H9 (cell line): ENCODE data around the gene HIRIP3. TPM values are rescaled to one million over a fixed set of nuclear protein-coding genes. Genes with fewer than 3 reads are reported as not detected.
A peak's percentile ranks its signal among the peaks of the same experiment; 100 is the strongest.

Experiments
- DNase-seq: peaks from one replicate; pipeline ENCODE4 v3.0.0-alpha.2; 2017
- H2AFZ ChIP-seq: one replicate; pipeline ENCODE4 v1.6.1; 2013; ENCODE audit warnings: mild to moderate bottlenecking, low read length, control low read depth, moderate library complexity
- H2AK5ac ChIP-seq: 2 replicates; pipeline ENCODE4 v1.6.1; 2013; ENCODE audit warnings: low read length, control low read depth, mixed read lengths; ENCODE audit not compliant: insufficient read length
- H2BK120ac ChIP-seq: one replicate; pipeline ENCODE4 v1.6.1; 2013; ENCODE audit warnings: low read depth, mild to moderate bottlenecking, low read length, control low read depth, inconsistent platforms; ENCODE audit not compliant: poor library complexity, severe bottlenecking
- H2BK12ac ChIP-seq: 2 replicates; pipeline ENCODE4 v1.6.1; 2013; ENCODE audit warnings: low read length, control low read depth, mixed read lengths, low read depth; ENCODE audit not compliant: insufficient read length
- H2BK15ac ChIP-seq: 2 replicates; pipeline ENCODE4 v1.6.1; 2013; ENCODE audit warnings: low read depth, low read length, control low read depth
- H2BK20ac ChIP-seq: one replicate; pipeline ENCODE4 v1.6.1; 2013; ENCODE audit warnings: low read depth, mild to moderate bottlenecking, low read length, control low read depth, inconsistent platforms; ENCODE audit not compliant: poor library complexity, severe bottlenecking
- H2BK5ac ChIP-seq: 2 replicates; pipeline ENCODE4 v1.6.1; 2013; ENCODE audit warnings: low read length, control low read depth, mixed read lengths; ENCODE audit not compliant: insufficient read length
- H3K14ac ChIP-seq: 2 replicates; pipeline ENCODE4 v1.6.1; 2013; ENCODE audit warnings: low read length, control low read depth; ENCODE audit not compliant: insufficient read depth
- H3K18ac ChIP-seq: 2 replicates; pipeline ENCODE4 v1.6.1; 2013; ENCODE audit warnings: low read depth, mild to moderate bottlenecking, mixed read lengths, low read length, control low read depth; ENCODE audit not compliant: insufficient read length
- H3K23ac ChIP-seq: 2 replicates; pipeline ENCODE4 v1.6.1; 2013; ENCODE audit warnings: low read length, control low read depth, mixed read lengths, low read depth; ENCODE audit not compliant: insufficient read length
- H3K23me2 ChIP-seq: 2 replicates; pipeline ENCODE4 v1.6.1; 2013; ENCODE audit warnings: low read depth, mild to moderate bottlenecking, mixed read lengths, low read length, control low read depth; ENCODE audit not compliant: insufficient read length, poor library complexity, severe bottlenecking
- H3K27ac ChIP-seq: 2 replicates; pipeline ENCODE4 v1.5.1; 2013; ENCODE audit warnings: low read length, control low read depth, mixed read lengths, low read depth; ENCODE audit not compliant: insufficient read length
- H3K27me3 ChIP-seq: 2 replicates; pipeline ENCODE4 v1.6.1; 2013; ENCODE audit warnings: low read length, control low read depth, inconsistent platforms; ENCODE audit not compliant: insufficient read depth
- H3K4ac ChIP-seq: 2 replicates; pipeline ENCODE4 v1.6.1; 2013; ENCODE audit warnings: low read depth, mild to moderate bottlenecking, control low read depth, inconsistent platforms, low read length, moderate library complexity
- H3K4me1 ChIP-seq: 2 replicates; pipeline ENCODE4 v1.6.1; 2013; ENCODE audit warnings: low read length, control low read depth, inconsistent platforms; ENCODE audit not compliant: insufficient read depth
- H3K4me2 ChIP-seq: 2 replicates; pipeline ENCODE4 v1.6.1; 2013; ENCODE audit warnings: low read length, control low read depth, mixed read lengths; ENCODE audit not compliant: insufficient read length, insufficient read depth
- H3K56ac ChIP-seq: 2 replicates; pipeline ENCODE4 v1.6.1; 2013; ENCODE audit warnings: low read depth, mild to moderate bottlenecking, mixed read lengths, low read length, control low read depth; ENCODE audit not compliant: insufficient read length
- H3K79me1 ChIP-seq: 2 replicates; pipeline ENCODE4 v1.6.1; 2013; ENCODE audit warnings: low read depth, mild to moderate bottlenecking, moderate library complexity, low read length, control low read depth, inconsistent platforms; ENCODE audit not compliant: insufficient read depth, poor library complexity, severe bottlenecking
- H3K79me2 ChIP-seq: 2 replicates; pipeline ENCODE4 v1.6.1; 2013; ENCODE audit warnings: low read length, control low read depth, inconsistent platforms; ENCODE audit not compliant: insufficient read depth
- H3K9ac ChIP-seq: 2 replicates; pipeline ENCODE4 v1.6.1; 2013; ENCODE audit warnings: low read length, control low read depth, mixed read lengths; ENCODE audit not compliant: insufficient read length; ENCODE audit errors: extremely low read depth
- H3K9me3 ChIP-seq: one replicate; pipeline ENCODE4 v1.6.1; 2013; ENCODE audit warnings: low read depth, low read length, inconsistent platforms; ENCODE audit not compliant: control insufficient read depth
- H3T11ph ChIP-seq: one replicate; pipeline ENCODE4 v1.6.1; 2013; ENCODE audit warnings: mild to moderate bottlenecking, low read length, control low read depth, inconsistent platforms
- H4K20me1 ChIP-seq: one replicate; pipeline ENCODE4 v1.6.1; 2013; ENCODE audit not compliant: control insufficient read depth, insufficient read length, insufficient read depth
- H4K5ac ChIP-seq: 2 replicates; pipeline ENCODE4 v1.6.1; 2013; ENCODE audit warnings: low read depth, mild to moderate bottlenecking, mixed read lengths, low read length, control low read depth; ENCODE audit not compliant: insufficient read length
- H4K8ac ChIP-seq: replicated peaks from 2 replicates; pipeline ENCODE4 v1.6.1; 2013; ENCODE audit warnings: low read length, control low read depth, mixed read lengths, low read depth; ENCODE audit not compliant: insufficient read length
- H4K91ac ChIP-seq: 2 replicates; pipeline ENCODE4 v1.6.1; 2013; ENCODE audit warnings: low read depth, mild to moderate bottlenecking, moderate library complexity, mixed read lengths, low read length, control low read depth; ENCODE audit not compliant: insufficient read length
- H3K27ac Mint-ChIP-seq, 3 experiments: 2 replicates in 2 of 3; 3 replicates in 1 of 3; pipeline ENCODE4 v1.8.0; 2020 to 2021; ENCODE audit warnings: mixed read lengths in 3 of 3, mild to moderate bottlenecking in 1 of 3, moderate library complexity in 1 of 3
- H3K27me3 Mint-ChIP-seq: 2 replicates; pipeline ENCODE4 v1.8.0; 2021; ENCODE audit warnings: low read depth, mild to moderate bottlenecking, moderate library complexity, mixed read lengths
- H3K36me3 Mint-ChIP-seq, 3 experiments: 2 replicates in 2 of 3; 3 replicates in 1 of 3; pipeline ENCODE4 v1.8.0; 2020 to 2021; ENCODE audit warnings: low read depth in 3 of 3, mixed read lengths in 3 of 3; ENCODE audit not compliant: insufficient read depth in 1 of 3
- H3K4me1 Mint-ChIP-seq, 2 experiments: 2 replicates each; pipeline ENCODE4 v1.8.0; 2020; ENCODE audit warnings: mixed read lengths in 2 of 2
- H3K4me3 Mint-ChIP-seq, 2 experiments: 2 replicates in 1 of 2; 3 replicates in 1 of 2; pipeline ENCODE4 v1.8.0; 2020 to 2021; ENCODE audit warnings: mild to moderate bottlenecking in 2 of 2, mixed read lengths in 2 of 2, moderate library complexity in 1 of 2
- H3K9me3 Mint-ChIP-seq, 2 experiments: 2 replicates in 1 of 2; 3 replicates in 1 of 2; pipeline ENCODE4 v1.8.0; 2020; ENCODE audit warnings: mild to moderate bottlenecking in 2 of 2, mixed read lengths in 2 of 2, moderate library complexity in 1 of 2
- WGBS: extraction: QIAGEN DNeasy Blood & Tissue Kit; methylation state at CpG from one replicate; pipeline ENCODE4 v1.1.7; 2013; ENCODE audit warnings: missing lambda C conversion rate, low lambda C conversion rate, mixed read lengths; ENCODE audit not compliant: insufficient read length; ENCODE audit errors: extremely low coverage; 5-methylcytosine and 5-hydroxymethylcytosine counted together
- total RNA-seq: library from RNA; stranded (reverse); gene quantifications from 2 replicates; pipeline ENCODE4 v1.2.1, GENCODE V29; 2021
- TF ChIP-seq, protein P1 (sequence below): fragments of 200-600 bp; sonication (generic); conservative IDR thresholded peaks from 3 replicates; pipeline ENCODE4 v1.8.0; 2021; ENCODE audit warnings: antibody characterized with exemption, mild to moderate bottlenecking

HIRIP3 gene
- total RNA-seq, 1 experiment from 2014 or later, result 21.6 TPM

DNA sequence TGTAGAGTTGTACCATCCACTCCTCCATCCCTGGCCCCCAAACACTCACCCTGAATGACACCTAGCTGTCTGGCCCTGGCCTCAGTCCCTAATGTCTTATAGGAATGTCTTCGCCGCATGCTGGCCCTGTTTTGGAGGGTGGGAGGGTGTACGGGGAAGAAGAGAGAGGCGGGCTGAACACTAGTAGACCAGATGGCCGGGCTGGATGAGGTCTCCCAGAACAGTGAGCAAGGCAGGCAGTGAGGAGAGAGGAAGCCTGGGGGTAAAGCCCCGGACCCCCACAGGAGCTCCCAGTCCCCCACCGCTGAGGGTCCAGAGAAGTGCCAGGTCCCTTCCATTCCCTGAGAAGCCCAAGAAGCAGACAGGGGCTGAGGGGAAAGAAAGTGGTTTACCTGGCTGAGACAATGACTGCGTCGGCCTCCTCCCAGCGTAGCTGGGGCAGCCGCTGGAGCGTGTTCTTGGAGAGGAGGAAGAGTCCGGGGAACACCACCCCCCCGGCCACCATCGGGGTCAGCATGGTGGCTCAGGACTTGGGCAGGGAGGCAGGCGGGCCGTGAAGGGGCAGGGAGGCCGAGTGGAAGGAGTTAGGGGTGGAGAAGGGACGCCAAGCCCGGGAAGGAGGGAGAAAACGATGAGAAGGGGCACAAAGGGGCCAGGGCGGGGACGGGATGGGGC, 34.7 kb upstream of the HIRIP3 start:
- Mint-ChIP-seq H3K4me1 (peaks cover 27 to 42% of the 10 kb centered on the region in 2 experiments), H3K27me3 (peaks cover 29% of the 10 kb centered on the region), H3K9me3 (no peaks in the 10 kb centered on the region; a peak in 1 of 5 replicates), H3K4me3 (peak overlapping the region; percentile 73 to 90), H3K27ac (no peak overlapping the region; a peak in 1 of 7 replicates), H3K36me3 (peaks cover 6 to 16% (median 10%) of the 10 kb centered on the region in 3 experiments; a peak in 5 of 7 replicates)
- Histone ChIP-seq H2BK15ac (no peak overlapping the region), H2BK120ac (no peak overlapping the region), H4K20me1 (no peaks in the 10 kb centered on the region), H2BK20ac (no peak overlapping the region), H3K23ac (no peak overlapping the region), H3K9me3 (no peaks in the 10 kb centered on the region), H3K27ac (no peak overlapping the region), H4K8ac (no peak overlapping the region), H3K4ac (no peak overlapping the region), H4K91ac (no peak overlapping the region), H3K79me1 (no peaks in the 10 kb centered on the region), H3K27me3 (no peaks in the 10 kb centered on the region; the same call in 1 of the 2 replicates), H3K4me1 (peaks cover 3% of the 10 kb centered on the region; the same call in 1 of the 2 replicates), H2AK5ac (no peak overlapping the region), H4K5ac (no peak overlapping the region), H3K14ac (peak overlapping the region; percentile 52), H3K56ac (no peak overlapping the region), H3K9ac (peak overlapping the region; percentile 12), H2AFZ (no peak overlapping the region), H2BK12ac (no peak overlapping the region), H3T11ph (no peak overlapping the region), H3K79me2 (no peaks in the 10 kb centered on the region; the same call in 1 of the 2 replicates), H2BK5ac (no peak overlapping the region), H3K18ac (peak overlapping the region; percentile 80), H3K4me2 (peak overlapping the region; percentile 76), H3K23me2 (peaks cover 20% of the 10 kb centered on the region)
- DNase-seq, result peak; percentile 36
- TF ChIP-seq, protein P1, sequence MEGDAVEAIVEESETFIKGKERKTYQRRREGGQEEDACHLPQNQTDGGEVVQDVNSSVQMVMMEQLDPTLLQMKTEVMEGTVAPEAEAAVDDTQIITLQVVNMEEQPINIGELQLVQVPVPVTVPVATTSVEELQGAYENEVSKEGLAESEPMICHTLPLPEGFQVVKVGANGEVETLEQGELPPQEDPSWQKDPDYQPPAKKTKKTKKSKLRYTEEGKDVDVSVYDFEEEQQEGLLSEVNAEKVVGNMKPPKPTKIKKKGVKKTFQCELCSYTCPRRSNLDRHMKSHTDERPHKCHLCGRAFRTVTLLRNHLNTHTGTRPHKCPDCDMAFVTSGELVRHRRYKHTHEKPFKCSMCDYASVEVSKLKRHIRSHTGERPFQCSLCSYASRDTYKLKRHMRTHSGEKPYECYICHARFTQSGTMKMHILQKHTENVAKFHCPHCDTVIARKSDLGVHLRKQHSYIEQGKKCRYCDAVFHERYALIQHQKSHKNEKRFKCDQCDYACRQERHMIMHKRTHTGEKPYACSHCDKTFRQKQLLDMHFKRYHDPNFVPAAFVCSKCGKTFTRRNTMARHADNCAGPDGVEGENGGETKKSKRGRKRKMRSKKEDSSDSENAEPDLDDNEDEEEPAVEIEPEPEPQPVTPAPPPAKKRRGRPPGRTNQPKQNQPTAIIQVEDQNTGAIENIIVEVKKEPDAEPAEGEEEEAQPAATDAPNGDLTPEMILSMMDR, result no peak
- WGBS, result no CpG with 5 or more reads among the region's 23 CpGs
